ENCODE data around the gene COG7. TPM values are rescaled to one million over a fixed set of nuclear protein-coding genes. Genes with fewer than 3 reads are reported as not detected.

Gene COG7
- total RNA-seq, 1 experiment from 2014 or later = 10.2 TPM

Other genes with a start within 250 kb of the COG7 start
- gene SCNN1B, start 150.9 kb downstream of the COG7 start, total RNA-seq (2014; rRNA removed; shearing (Covaris generic); ENCODE audit: low replicate concordance) = not detected in 2 replicates
- gene GGA2, start 57.3 kb upstream of the COG7 start, total RNA-seq (2014; rRNA removed; shearing (Covaris generic); ENCODE audit: low replicate concordance) = 44.2 and 102 TPM in 2 replicates
- 23.8 and 45.3 TPM in 2 replicates for gene EARS2, start 104.2 kb upstream of the COG7 start, total RNA-seq (2014; rRNA removed; shearing (Covaris generic); ENCODE audit: low replicate concordance)
- 59.3 and 59.9 TPM in 2 replicates for gene UBFD1, start 104.5 kb upstream of the COG7 start, total RNA-seq (2014; rRNA removed; shearing (Covaris generic); ENCODE audit: low replicate concordance)
- 103 and 184 TPM in 2 replicates for gene NDUFAB1, start 143.1 kb upstream of the COG7 start, total RNA-seq (2014; rRNA removed; shearing (Covaris generic); ENCODE audit: low replicate concordance)
- 15.1 and 15.4 TPM in 2 replicates for gene PALB2, start 188.1 kb upstream of the COG7 start, total RNA-seq (2014; rRNA removed; shearing (Covaris generic); ENCODE audit: low replicate concordance)
- 96.7 and 108 TPM in 2 replicates for gene DCTN5, start 188.3 kb upstream of the COG7 start, total RNA-seq (2014; rRNA removed; shearing (Covaris generic); ENCODE audit: low replicate concordance)
- 38.0 and 39.7 TPM in 2 replicates for gene PLK1, start 225.7 kb upstream of the COG7 start, total RNA-seq (2014; rRNA removed; shearing (Covaris generic); ENCODE audit: low replicate concordance)

All from MG63 (cell line).